Neural progenitor cell (in vitro differentiated cells): ENCODE data around the gene PSME2. TPM values are rescaled to one million over a fixed set of nuclear protein-coding genes. Genes with fewer than 3 reads are reported as not detected.
A peak's percentile ranks its signal among the peaks of the same experiment; 100 is the strongest.

ENCODE experiments used
- DNase-seq: peaks from one replicate; pipeline ENCODE4 v3.0.0-alpha.2; 2016; ENCODE audit warnings: low spot score
- H2AFZ ChIP-seq: fragments of 200-600 bp; sonication (generic); replicated peaks from 2 replicates; pipeline ENCODE4 v1.6.1; 2016; ENCODE audit warnings: antibody characterized with exemption
- H3F3A ChIP-seq: fragments of 200-600 bp; sonication (generic); 2 replicates; pipeline ENCODE4 v1.6.1; 2016; ENCODE audit warnings: antibody characterized with exemption, low read depth
- H3K27ac ChIP-seq: fragments of 200-600 bp; sonication (generic); 2 replicates; pipeline ENCODE4 v1.5.1; 2016; ENCODE audit warnings: mild to moderate bottlenecking
- H3K27me3 ChIP-seq: fragments of 200-600 bp; sonication (generic); 2 replicates; pipeline ENCODE4 v1.6.1; 2016; ENCODE audit warnings: mild to moderate bottlenecking, moderate library complexity
- H3K36me3 ChIP-seq: fragments of 200-600 bp; sonication (generic); 2 replicates; pipeline ENCODE4 v1.5.1; 2016
- H3K4me1 ChIP-seq: fragments of 200-600 bp; sonication (generic); 2 replicates; pipeline ENCODE4 v1.6.1; 2016; ENCODE audit warnings: mixed run types
- H3K4me2 ChIP-seq: fragments of 200-600 bp; sonication (generic); 2 replicates; pipeline ENCODE4 v1.6.1; 2016
- H3K4me3 ChIP-seq: fragments of 200-600 bp; sonication (generic); 2 replicates; pipeline ENCODE4 v1.5.1; 2016
- H3K79me2 ChIP-seq: fragments of 200-600 bp; sonication (generic); 2 replicates; pipeline ENCODE4 v1.6.1; 2016; ENCODE audit warnings: low read depth
- H3K9ac ChIP-seq: fragments of 200-600 bp; sonication (generic); 2 replicates; pipeline ENCODE4 v1.6.1; 2016
- H3K9me3 ChIP-seq: fragments of 200-600 bp; sonication (generic); 2 replicates; pipeline ENCODE4 v1.5.1; 2016; ENCODE audit warnings: low read depth
- H4K20me1 ChIP-seq: fragments of 200-600 bp; sonication (generic); 2 replicates; pipeline ENCODE4 v1.6.1; 2016; ENCODE audit warnings: low read depth
- H3K27ac Mint-ChIP-seq: 3 replicates; pipeline ENCODE4 v1.8.0; 2021; ENCODE audit warnings: mixed read lengths
- H3K27me3 Mint-ChIP-seq: 2 replicates; pipeline ENCODE4 v1.8.0; 2022; ENCODE audit warnings: low read depth, mild to moderate bottlenecking, inconsistent platforms, moderate library complexity, mixed read lengths; ENCODE audit not compliant: insufficient read depth
- H3K36me3 Mint-ChIP-seq: 3 replicates; pipeline ENCODE4 v1.8.0; 2021; ENCODE audit warnings: mixed read lengths
- H3K4me1 Mint-ChIP-seq: 3 replicates; pipeline ENCODE4 v1.8.0; 2021; ENCODE audit warnings: mixed read lengths
- H3K4me3 Mint-ChIP-seq: 3 replicates; pipeline ENCODE4 v1.8.0; 2021; ENCODE audit warnings: mild to moderate bottlenecking, moderate library complexity, mixed read lengths
- H3K9me3 Mint-ChIP-seq: 3 replicates; pipeline ENCODE4 v1.8.0; 2020; ENCODE audit warnings: mixed read lengths
- EZH2 ChIP-seq: fragments of 200-600 bp; sonication (generic); IDR thresholded peaks from 2 replicates; pipeline ENCODE4 v1.6.1; 2017; ENCODE audit warnings: antibody characterized with exemption, mild to moderate bottlenecking, moderate library complexity
- EZH2phosphoT487 ChIP-seq: fragments of 200-600 bp; sonication (generic); IDR thresholded peaks from 2 replicates; pipeline ENCODE4 v1.6.1; 2017; ENCODE audit warnings: antibody characterized with exemption
- total RNA-seq: library from RNA; depleted of rRNA; stranded (reverse); fragments of >200 nt; gene quantifications from 2 replicates; pipeline ENCODE4 v1.2.3, GENCODE V29; 2015; ENCODE audit warnings: low replicate concordance
- TF ChIP-seq, protein P1 (sequence below): fragments of 200-600 bp; sonication (generic); IDR thresholded peaks from 2 replicates; pipeline ENCODE4 v1.5.1; 2017; ENCODE audit warnings: antibody characterized with exemption, mild to moderate bottlenecking

PSME2 gene
- total RNA-seq, 1 donor from 2014 or later: 43.5 TPM

DNA sequence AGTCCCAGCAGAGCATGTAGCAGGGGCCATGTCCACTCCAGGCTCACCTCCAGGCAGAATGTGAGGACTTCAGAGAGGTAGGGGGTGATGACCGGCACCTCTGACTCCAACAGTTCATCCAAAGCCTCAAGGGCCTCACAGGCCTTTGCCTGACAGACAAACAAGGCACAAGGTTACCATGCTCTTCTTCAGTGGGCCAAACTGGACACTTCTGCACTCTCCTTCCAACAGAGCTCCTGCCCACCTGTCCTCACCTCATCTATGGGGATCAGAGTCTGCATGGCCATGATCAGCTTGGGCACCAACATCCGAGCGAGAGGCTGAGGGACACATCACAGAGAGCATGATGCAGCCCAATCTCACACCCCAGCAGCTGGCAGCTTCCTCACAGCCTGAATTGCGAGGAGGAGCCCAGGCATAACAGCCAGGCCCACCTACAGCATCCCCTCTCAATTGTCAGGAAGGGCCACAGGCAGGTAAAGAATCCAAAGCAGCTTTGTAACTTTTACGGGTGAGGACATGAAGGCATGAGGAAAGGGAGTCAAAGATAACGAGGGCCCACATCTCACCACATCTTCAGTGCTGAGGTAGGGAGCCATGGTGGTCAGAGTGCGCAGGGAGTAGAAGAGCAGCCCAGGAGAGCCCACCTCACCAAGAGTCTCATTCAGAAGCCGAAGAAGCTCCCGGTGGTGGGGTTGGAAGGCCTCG is 40.6 kb upstream of the PSME2 start:
- H3K9me3 Mint-ChIP-seq: no peaks in the 10 kb centered on the region

DNA sequence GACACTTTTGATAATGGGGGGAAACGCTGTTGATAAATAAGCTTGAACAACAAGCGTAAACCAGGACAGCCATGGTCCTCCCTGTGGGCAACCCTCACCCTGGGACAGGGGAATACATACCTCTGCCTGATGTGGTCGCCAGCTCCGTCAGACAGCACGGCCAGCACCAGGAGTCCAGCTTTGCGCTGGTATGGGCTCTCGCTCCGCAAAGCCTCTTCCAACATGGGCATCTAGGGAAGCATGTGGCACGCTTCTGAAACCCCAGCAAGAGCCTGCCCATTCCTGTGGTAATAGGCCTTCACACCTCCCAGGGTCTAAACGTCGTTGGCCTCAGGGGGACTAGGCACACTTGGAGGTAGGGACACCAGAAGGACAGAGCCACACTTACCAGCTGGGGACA is 39.3 kb upstream of the PSME2 start:
- Histone ChIP-seq H3K4me3 (no peak overlapping the region), H2AFZ (no peak overlapping the region), H3K9ac (no peak overlapping the region), H3K4me2 (no peak overlapping the region), H3F3A (peaks cover 22% of the 10 kb centered on the region), H3K27ac (no peak overlapping the region), H3K9me3 (no peaks in the 10 kb centered on the region), H3K36me3 (no peaks in the 10 kb centered on the region), H3K27me3 (no peaks in the 10 kb centered on the region), H3K79me2 (peaks cover 15% of the 10 kb centered on the region), H3K4me1 (peaks cover 6% of the 10 kb centered on the region), H4K20me1 (peaks cover 14% of the 10 kb centered on the region)
- Mint-ChIP-seq H3K4me3 (no peak overlapping the region), H3K9me3 (no peaks in the 10 kb centered on the region), H3K36me3 (peaks cover 19% of the 10 kb centered on the region), H3K4me1 (peaks cover 19% of the 10 kb centered on the region), H3K27ac (no peak overlapping the region), H3K27me3 (peaks cover 3% of the 10 kb centered on the region)
- no peak for TF ChIP-seq EZH2
- TF ChIP-seq EZH2phosphoT487: no peak
- TF ChIP-seq, protein P1, sequence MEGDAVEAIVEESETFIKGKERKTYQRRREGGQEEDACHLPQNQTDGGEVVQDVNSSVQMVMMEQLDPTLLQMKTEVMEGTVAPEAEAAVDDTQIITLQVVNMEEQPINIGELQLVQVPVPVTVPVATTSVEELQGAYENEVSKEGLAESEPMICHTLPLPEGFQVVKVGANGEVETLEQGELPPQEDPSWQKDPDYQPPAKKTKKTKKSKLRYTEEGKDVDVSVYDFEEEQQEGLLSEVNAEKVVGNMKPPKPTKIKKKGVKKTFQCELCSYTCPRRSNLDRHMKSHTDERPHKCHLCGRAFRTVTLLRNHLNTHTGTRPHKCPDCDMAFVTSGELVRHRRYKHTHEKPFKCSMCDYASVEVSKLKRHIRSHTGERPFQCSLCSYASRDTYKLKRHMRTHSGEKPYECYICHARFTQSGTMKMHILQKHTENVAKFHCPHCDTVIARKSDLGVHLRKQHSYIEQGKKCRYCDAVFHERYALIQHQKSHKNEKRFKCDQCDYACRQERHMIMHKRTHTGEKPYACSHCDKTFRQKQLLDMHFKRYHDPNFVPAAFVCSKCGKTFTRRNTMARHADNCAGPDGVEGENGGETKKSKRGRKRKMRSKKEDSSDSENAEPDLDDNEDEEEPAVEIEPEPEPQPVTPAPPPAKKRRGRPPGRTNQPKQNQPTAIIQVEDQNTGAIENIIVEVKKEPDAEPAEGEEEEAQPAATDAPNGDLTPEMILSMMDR: no peak
- no peak for DNase-seq

More for the DNA sequence above, 40.6 kb upstream of the PSME2 start:
- no peak for DNase-seq
- TF ChIP-seq EZH2phosphoT487: no peak
- TF ChIP-seq, protein P1: no peak
- no peak for TF ChIP-seq EZH2
- Histone ChIP-seq H3K36me3 (no peaks in the 10 kb centered on the region), H3K9me3 (no peaks in the 10 kb centered on the region), H3K27me3 (no peaks in the 10 kb centered on the region), H3K4me2 (no peak overlapping the region), H2AFZ (no peak overlapping the region), H3F3A (peaks cover 19% of the 10 kb centered on the region), H4K20me1 (peaks cover 12% of the 10 kb centered on the region), H3K79me2 (peaks cover 15% of the 10 kb centered on the region), H3K4me3 (no peak overlapping the region), H3K4me1 (peaks cover 6% of the 10 kb centered on the region), H3K9ac (no peak overlapping the region), H3K27ac (no peak overlapping the region)
- Mint-ChIP-seq H3K27me3 (peaks cover 3% of the 10 kb centered on the region), H3K27ac (no peak overlapping the region), H3K4me3 (peak overlapping the region; percentile 88), H3K36me3 (peaks cover 23% of the 10 kb centered on the region), H3K4me1 (peaks cover 19% of the 10 kb centered on the region)

DNA sequence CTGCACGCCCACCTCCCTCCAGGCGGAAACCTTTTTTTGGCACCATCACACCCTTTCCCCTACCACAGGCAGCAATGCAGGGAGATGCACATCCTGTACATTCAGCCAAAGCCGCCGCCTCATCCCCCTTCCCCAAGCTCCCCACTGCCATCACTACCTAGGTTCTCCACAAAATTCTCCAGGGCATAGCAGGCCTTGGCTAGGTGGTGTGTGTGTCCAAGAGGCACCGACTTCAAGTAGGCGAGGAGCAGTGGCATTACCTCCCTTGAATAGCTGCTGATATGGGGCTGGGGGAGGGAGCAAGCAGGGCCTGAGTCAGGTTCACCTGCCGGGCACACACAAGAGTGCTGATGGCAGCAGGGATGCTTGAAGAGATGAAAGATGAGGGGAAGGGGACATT is 38.6 kb upstream of the PSME2 start:
- peaks cover 22% of the 10 kb centered on the region for H3F3A ChIP-seq
- TF ChIP-seq, protein P1: no peak
- no peak for TF ChIP-seq EZH2
- no peak for TF ChIP-seq EZH2phosphoT487
- no peak overlapping the region for H3K27ac ChIP-seq
- no peak overlapping the region for H3K9ac ChIP-seq
- H3K27me3 ChIP-seq: no peaks in the 10 kb centered on the region
- H4K20me1 ChIP-seq: peaks cover 14% of the 10 kb centered on the region
- Mint-ChIP-seq H3K27ac (no peak overlapping the region), H3K9me3 (no peaks in the 10 kb centered on the region), H3K4me3 (no peak overlapping the region), H3K4me1 (peaks cover 18% of the 10 kb centered on the region), H3K27me3 (peaks cover 3% of the 10 kb centered on the region), H3K36me3 (peaks cover 19% of the 10 kb centered on the region)
- no peak overlapping the region for H3K4me2 ChIP-seq
- peaks cover 15% of the 10 kb centered on the region for H3K79me2 ChIP-seq
- no peak overlapping the region for H3K4me3 ChIP-seq
- no peaks in the 10 kb centered on the region for H3K9me3 ChIP-seq
- H2AFZ ChIP-seq: no peak overlapping the region
- peaks cover 6% of the 10 kb centered on the region for H3K4me1 ChIP-seq
- no peak for DNase-seq
- no peaks in the 10 kb centered on the region for H3K36me3 ChIP-seq
